Germinal center (tissue), 1 donor: ENCODE measurements around the gene RHD.
"Not testable (repeated sequence)": the region's sequence is repeated elsewhere in the genome, so short reads cannot be mapped to it uniquely, and the experiment has no call there.

ENCODE experiments used
- DNase-seq: peaks from one replicate; pipeline ENCODE4 v3.0.0; 2012; ENCODE audit warnings: mixed read lengths, low spot score

The RHD gene

DNA sequence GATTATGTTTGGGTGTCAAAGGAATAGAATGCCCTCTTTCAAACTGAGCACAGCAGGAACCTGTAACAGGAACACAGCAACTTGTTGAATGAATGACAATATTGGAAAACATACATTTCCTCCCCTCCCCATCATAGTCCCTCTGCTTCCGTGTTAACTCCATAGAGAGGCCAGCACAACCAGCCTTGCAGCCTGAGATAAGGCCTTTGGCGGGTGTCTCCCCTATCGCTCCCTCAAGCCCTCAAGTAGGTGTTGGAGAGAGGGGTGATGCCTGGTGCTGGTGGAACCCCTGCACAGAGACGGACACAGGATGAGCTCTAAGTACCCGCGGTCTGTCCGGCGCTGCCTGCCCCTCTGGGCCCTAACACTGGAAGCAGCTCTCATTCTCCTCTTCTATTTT is at the start of gene RHD:
Gene RHD, plus strand, starts transcription at position 272 of the 400 bp plus-strand sequence. Its CDS starts 39 bp downstream, at position 311.
- DNase-seq, result not testable (repeated sequence)

- no peak for DNase-seq
These were observed 49.7 kb upstream of the RHD start for GRCh38 chr1:25222606-25223005.

- no peak for DNase-seq
These were observed 48.8 kb upstream of the RHD start for GRCh38 chr1:25223471-25223870.

GRCh38 chr1:25232027-25232865 is 40.1 kb upstream of the RHD start, which contains the start of gene SYF2:
SYF2 (minus strand) TSS chr1:25232502; CDS start chr1:25232467, 35 bp downstream.
- DNase-seq, result peak; percentile 94

DNA sequence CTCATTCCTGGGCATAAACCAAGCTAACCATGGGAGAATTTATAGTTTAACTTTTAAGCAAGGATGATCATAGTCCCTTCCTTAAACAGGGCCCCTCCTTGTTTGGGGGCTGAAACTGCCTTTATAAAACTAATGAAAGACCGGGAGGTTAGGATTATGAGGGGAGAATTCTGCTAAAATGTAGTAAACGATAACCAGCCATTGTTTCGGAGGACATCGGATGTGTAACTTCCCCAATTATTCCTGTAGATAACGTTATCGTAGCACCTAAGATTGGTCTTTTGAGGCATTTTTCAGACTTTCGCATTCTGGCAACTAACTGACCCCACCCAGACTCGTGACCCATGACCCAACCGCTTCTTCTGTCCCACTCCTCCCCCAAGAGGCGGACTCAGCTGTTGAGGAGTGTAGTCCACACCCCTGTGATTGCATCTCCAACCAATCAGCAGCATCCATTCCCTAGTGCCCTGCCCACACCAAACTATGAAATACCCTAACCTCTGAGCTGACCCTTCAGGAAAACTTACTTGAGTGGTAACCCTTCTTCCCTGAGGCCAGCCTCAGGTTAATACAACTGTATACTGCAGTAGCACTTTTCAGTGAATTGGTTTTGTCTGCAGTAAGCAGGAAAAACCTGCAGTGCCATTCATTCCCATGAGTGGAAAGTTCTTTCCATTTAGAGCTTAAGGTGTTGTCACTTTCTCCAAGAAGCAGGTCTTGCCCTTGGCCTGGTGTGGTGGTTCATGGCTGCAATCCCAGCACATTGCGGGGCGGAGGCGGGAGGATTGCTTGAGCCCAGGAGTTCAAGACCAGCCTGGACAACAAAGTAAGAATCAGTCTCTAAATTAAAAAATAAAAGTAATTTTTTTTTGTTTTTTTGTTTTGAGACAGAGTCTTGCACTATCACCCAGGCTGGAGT is 39.2 kb upstream of the RHD start:
- DNase-seq, result peak; percentile 41

- DNase-seq, result not testable (repeated sequence)
These were observed 36.9 kb upstream of the RHD start for GRCh38 chr1:25235411-25235810.

- DNase-seq, result not testable (repeated sequence)
These were observed 36.0 kb upstream of the RHD start for GRCh38 chr1:25236261-25236660.

GRCh38 chr1:25238046-25238445 is 34.3 kb upstream of the RHD start:
- no peak for DNase-seq

DNA sequence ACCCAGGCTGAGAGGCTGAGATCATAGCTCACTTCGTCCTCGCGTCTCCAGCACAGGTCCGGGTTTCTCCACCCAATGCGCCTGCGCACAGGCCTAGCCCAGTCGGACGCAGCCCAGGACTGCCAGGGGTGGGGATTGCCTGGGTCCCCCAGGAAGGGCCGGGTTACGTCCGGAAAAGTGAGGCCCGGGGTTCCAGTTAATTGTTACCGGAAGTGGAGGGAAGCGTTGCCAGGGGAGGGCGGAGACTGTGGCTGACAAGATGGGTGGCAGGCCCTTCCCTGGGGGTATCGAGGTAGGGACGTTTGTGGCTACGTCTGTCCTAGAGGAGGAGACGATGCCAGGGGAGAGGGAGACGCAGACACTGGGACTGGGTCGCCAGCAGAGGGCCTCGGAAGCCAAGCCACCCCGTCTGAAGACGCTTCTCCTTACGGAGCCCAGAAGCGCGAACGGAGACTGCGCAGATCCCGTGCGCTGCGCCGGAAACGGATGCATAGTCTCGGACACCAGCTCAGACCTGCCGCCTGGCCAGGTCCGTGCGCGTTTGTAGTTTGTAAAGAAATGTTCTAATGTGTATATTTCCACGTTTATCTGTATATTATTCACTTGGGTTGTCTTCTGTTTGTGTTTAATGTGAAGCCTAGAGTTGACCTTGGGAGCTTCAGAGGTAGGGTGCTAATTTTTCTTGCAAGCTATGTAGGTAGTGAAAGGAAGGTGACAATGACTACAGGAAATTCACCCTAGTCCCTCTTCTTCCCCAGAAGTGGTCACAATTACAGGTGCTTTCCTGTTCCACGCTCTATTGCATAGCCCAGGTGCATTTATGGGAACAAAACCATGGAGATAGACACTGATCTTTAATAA is 32.4 kb upstream of the RHD start:
- DNase-seq, result peak; percentile 89

DNA sequence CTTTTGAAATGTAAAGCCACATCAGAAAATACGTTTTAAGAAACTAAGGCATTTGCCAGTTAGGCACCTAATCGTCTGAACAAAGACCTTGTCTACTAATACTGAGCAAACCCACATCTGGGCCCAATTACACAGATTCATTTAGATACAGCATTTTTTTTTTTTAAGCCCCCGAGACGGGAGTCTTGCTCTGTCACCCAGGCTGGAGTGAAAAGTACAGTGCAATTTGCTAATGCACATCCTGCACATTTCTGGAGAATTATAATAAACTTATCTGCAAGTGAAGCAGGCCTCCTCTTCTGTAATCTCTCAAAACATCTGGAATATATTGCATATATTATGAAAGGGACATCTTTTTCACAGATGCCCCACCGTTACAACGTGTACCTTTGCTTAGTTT is 28.4 kb upstream of the RHD start:
- no peak for DNase-seq

DNA sequence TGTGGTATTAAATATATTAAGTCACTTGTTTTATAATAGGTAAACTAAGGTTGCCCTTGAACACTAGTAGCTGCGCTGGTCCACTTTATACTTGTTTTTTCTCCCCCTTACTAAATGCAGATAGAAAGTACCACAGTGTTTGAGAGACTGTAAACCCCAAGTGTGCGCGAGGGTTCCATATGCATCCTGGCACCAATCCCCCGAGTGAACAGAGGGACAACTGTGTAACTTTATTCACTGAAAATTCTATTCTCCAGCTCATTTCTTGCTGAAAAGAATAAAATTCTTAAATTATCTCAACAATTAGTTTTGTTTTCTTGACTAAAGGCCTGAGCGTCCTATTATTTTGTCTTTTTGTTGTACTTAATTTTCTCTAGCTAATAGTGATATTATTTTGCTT is 26.9 kb upstream of the RHD start:
- DNase-seq, result no peak

GRCh38 chr1:25245809-25246599 is 26.3 kb upstream of the RHD start:
- DNase-seq, result peak; percentile 20

DNA sequence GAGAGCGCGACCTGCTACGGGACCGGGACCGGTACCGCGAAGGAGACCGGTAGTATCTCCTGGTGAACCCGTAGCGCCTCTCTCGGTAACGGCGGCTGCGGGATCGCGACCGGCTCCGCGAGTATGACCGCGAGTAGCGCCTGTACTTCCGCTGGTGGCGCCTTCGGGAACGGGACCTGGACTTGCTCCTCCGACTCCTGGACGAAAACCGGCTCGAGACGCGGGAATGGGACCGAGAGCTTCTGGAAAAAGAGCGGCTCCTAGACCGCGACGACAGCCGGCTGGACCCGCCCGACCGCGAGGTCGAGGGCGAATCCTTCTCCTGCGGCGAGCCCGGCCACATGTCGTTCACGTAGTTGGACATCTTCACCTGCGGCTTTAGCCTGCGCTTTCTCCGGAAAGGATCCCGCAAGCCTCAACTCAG is 25.7 kb upstream of the RHD start:
- no peak for DNase-seq

DNA sequence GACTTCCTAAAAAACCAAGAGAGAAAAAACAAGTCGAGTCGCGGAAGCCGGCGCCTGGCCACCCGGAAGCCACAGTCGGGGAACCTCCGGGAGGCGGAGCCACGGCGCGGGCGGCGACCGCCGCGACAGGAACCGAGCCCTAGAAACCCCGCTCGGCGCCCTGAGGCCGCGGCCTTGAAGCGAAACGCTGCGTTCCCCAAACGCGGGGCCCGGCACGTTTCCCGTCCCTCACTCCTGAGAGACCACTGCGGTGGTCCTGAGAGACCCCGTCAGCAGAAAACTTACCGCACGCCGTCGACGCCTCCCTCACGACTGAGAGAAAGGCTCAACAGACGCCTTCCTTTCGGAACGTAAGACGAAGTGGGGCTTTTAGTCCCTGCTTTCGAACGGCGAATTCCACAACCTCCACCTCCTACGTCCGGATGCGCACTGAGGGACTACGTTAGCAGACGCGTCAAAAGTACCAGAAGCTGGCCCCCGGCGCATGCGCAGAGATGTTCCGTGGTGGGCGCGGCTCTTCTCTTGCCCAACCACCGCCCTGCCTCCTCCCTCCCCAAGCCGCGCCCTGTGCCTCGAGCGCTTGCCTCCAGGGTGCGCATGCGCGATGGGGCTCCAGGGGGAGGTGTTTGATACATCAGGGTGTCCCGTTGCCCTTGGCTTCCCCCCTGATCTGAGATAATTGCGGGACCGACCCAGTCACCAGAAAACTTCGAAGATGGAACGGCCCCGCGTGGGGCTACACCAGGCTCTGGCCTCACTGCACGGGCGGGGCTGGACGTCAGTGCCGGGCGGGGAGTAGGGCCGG is 25.1 kb upstream of the RHD start, which contains the start of gene RSRP1:
Gene RSRP1, minus strand, starts transcription at position 431 of the 805 bp plus-strand sequence. CDS start 491 bp downstream, outside the sequence.
- peak; percentile 100 for DNase-seq

- no peak for DNase-seq
These were observed 24.2 kb upstream of the RHD start for GRCh38 chr1:25247829-25248754.

DNA sequence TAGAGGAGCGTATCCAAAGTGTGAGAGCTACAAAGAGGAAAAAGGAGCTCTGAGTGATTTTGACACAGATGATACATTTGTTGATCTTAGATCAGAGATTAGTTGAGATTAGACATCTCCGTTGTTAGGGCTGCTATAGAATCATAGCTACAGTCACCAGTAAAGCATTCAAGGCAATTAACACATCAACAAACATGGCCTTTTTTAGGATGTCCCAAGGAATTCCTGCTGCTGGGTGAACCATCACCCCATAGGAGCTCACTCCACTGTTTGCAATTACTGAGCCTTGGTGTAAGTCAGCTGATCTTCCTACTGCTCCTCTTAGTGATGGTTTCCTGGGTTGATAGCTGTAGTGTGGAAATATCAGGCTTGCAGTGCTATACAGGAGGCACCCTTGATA is 18.4 kb upstream of the RHD start:
- no peak for DNase-seq

- DNase-seq, result no peak
These were observed 16.4 kb upstream of the RHD start for GRCh38 chr1:25255706-25256577.

GRCh38 chr1:25256578-25256965 is 15.7 kb upstream of the RHD start:
- no peak for DNase-seq
